Neural cell (in vitro differentiated cells): ENCODE results near the gene CRB3. TPM values are rescaled to one million over a fixed set of nuclear protein-coding genes. Genes with fewer than 3 reads are reported as not detected.

Experiments used
- H2AFZ ChIP-seq: fragments of 200-600, 300-800 bp; sonication (generic), shearing (Covaris generic); 2 replicates; pipeline ENCODE4 v1.6.0; 2014; ENCODE audit warnings: low read depth, mild to moderate bottlenecking, antibody characterized with exemption, low read length, moderate library complexity
- H3F3A ChIP-seq: fragments of 200-600 bp; shearing (Covaris generic); 2 replicates; pipeline ENCODE4 v1.6.1; 2016; ENCODE audit warnings: mild to moderate bottlenecking, moderate library complexity, mixed read lengths, antibody characterized with exemption, low read length; ENCODE audit not compliant: insufficient read depth, poor library complexity, severe bottlenecking
- H3K27ac ChIP-seq: fragments of 200-600, 300-800 bp; sonication (generic), shearing (Covaris generic); 2 replicates; pipeline ENCODE4 v1.5.1; 2014; ENCODE audit warnings: mild to moderate bottlenecking, low read length, moderate library complexity
- H3K27me3 ChIP-seq: fragments of 300-800, 200-600 bp; sonication (generic), shearing (Covaris generic); 2 replicates; pipeline ENCODE4 v1.6.0; 2014; ENCODE audit warnings: mild to moderate bottlenecking, low read depth, low read length, moderate library complexity; ENCODE audit not compliant: insufficient read depth
- H3K36me3 ChIP-seq: fragments of 300-800, 200-600 bp; sonication (generic), shearing (Covaris generic); 2 replicates; pipeline ENCODE4 v1.5.1; 2014; ENCODE audit warnings: mild to moderate bottlenecking, antibody characterized with exemption, low read length, moderate library complexity; ENCODE audit not compliant: insufficient read depth
- H3K4me2 ChIP-seq: fragments of 300-800, 200-600 bp; sonication (generic), shearing (Covaris generic); 2 replicates; pipeline ENCODE4 v1.6.0; 2014; ENCODE audit warnings: mild to moderate bottlenecking, low read length
- H3K4me3 ChIP-seq: fragments of 300-800, 200-600 bp; sonication (generic), shearing (Covaris generic); 2 replicates; pipeline ENCODE4 v1.5.1; 2014; ENCODE audit warnings: mild to moderate bottlenecking, low read length, moderate library complexity
- H3K79me2 ChIP-seq: fragments of 200-600 bp; shearing (Covaris generic); replicated peaks from 2 replicates; pipeline ENCODE4 v1.6.0; 2014; ENCODE audit warnings: mild to moderate bottlenecking, low read length, moderate library complexity; ENCODE audit not compliant: insufficient read depth
- H3K9ac ChIP-seq: fragments of 300-800, 200-600 bp; sonication (generic), shearing (Covaris generic); 2 replicates; pipeline ENCODE4 v1.6.1; 2016; ENCODE audit warnings: mild to moderate bottlenecking, low read length, mixed read lengths
- H3K9me2 ChIP-seq: fragments of 200-600 bp; shearing (Covaris generic); 2 replicates; pipeline ENCODE4 v1.6.1; 2016; ENCODE audit warnings: mild to moderate bottlenecking, low read length, mixed read lengths; ENCODE audit not compliant: insufficient read depth
- H3K9me3 ChIP-seq: fragments of 200-600, 300-800 bp; sonication (generic), shearing (Covaris generic); 2 replicates; pipeline ENCODE4 v1.6.1; 2016; ENCODE audit warnings: mild to moderate bottlenecking, mixed run types, low read length, moderate library complexity, mixed read lengths
- H4K20me1 ChIP-seq: fragments of 200-600 bp; shearing (Covaris generic); 2 replicates; pipeline ENCODE4 v1.6.1; 2016; ENCODE audit warnings: mild to moderate bottlenecking, mixed run types; ENCODE audit not compliant: insufficient read depth
- CTCF ChIP-seq: fragments of 450-650 bp; IDR thresholded peaks from 2 replicates; pipeline ENCODE4 v1.5.1; 2014; ENCODE audit warnings: antibody characterized with exemption, mild to moderate bottlenecking, moderate library complexity; ENCODE audit not compliant: poor library complexity, severe bottlenecking
- EP300 ChIP-seq: fragments of 450-650 bp; conservative IDR thresholded peaks from 2 replicates; pipeline ENCODE4 v1.6.1; 2014; ENCODE audit warnings: antibody characterized with exemption, mild to moderate bottlenecking, moderate library complexity; ENCODE audit not compliant: poor library complexity, severe bottlenecking
- EZH2 ChIP-seq: fragments of 200-600, 300-800 bp; shearing (Covaris generic), sonication (generic); IDR thresholded peaks from 2 replicates; pipeline ENCODE4 v1.6.1; 2014; ENCODE audit warnings: antibody characterized with exemption, low read length, borderline replicate concordance, mild to moderate bottlenecking; ENCODE audit not compliant: insufficient read depth, poor library complexity, severe bottlenecking
- MXI1 ChIP-seq: fragments of 450-650 bp; conservative IDR thresholded peaks from 2 replicates; pipeline ENCODE4 v1.6.1; 2014; ENCODE audit warnings: antibody characterized with exemption, mild to moderate bottlenecking; ENCODE audit not compliant: poor library complexity, severe bottlenecking
- POLR2AphosphoS5 ChIP-seq: IDR thresholded peaks from 2 replicates; pipeline ENCODE4 v1.6.1; 2012
- RAD21 ChIP-seq: fragments of 450-650 bp; conservative IDR thresholded peaks from 2 replicates; pipeline ENCODE4 v1.6.1; 2014; ENCODE audit warnings: antibody characterized with exemption, mild to moderate bottlenecking, moderate library complexity
- SMC3 ChIP-seq: fragments of 450-650 bp; conservative IDR thresholded peaks from 2 replicates; pipeline ENCODE4 v1.6.1; 2014; ENCODE audit warnings: antibody characterized with exemption, mild to moderate bottlenecking, moderate library complexity; ENCODE audit not compliant: poor library complexity
- TAF1 ChIP-seq: IDR thresholded peaks from 2 replicates; pipeline ENCODE4 v1.6.1; 2012; ENCODE audit warnings: low read depth
- polyA plus RNA-seq: library from polyadenylated mRNA; depleted of rRNA; stranded (reverse); fragments of >200 nt; gene quantifications from 2 replicates; pipeline ENCODE4 v1.2.3, GENCODE V29; 2014
- TF ChIP-seq, protein P1 (sequence below): IDR thresholded peaks from 2 replicates; pipeline ENCODE4 v1.6.1; 2012; ENCODE audit warnings: borderline replicate concordance

CRB3 gene
- polyA plus RNA-seq, 1 donor from 2014 or later = 0.43 TPM

DNA sequence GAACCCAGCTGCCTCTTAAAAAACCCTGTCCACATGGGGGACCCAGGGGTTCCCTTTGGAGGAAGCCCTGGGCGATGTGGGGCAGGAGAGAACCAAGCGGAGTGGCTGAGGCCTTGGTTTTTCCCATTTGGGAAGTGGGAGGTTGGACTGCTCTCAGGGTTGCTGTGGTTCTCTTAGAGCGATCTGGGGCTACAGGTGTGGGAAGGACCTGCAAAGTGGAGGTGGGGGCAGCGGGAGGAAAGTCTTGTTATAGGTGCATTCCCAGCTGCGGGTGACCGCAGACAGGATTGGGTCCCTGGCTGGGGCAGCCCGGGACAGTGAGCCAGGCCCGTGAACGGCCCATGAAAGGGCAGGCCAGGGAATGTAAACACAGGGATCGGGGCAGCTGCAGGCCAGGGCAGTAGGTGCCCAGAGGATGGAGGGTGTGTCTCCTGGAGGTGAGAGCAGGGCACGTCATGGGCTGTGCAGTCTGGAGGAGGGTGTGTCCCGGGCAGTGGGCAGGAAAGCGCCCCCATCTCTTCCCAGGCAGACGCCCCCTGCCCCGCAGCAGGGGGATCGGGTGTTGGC is 5.3 kb upstream of the CRB3 start:
- peaks cover 19% of the 10 kb centered on the region for H3K36me3 ChIP-seq
- peak overlapping the region; percentile 67 for H3K9ac ChIP-seq
- no peaks in the 10 kb centered on the region for H3K9me2 ChIP-seq
- TF ChIP-seq POLR2AphosphoS5 (no peak), EZH2 (no peak), TAF1 (no peak), CTCF (no peak), EP300 (no peak), SMC3 (no peak), RAD21 (no peak), MXI1 (no peak)
- TF ChIP-seq, protein P1, sequence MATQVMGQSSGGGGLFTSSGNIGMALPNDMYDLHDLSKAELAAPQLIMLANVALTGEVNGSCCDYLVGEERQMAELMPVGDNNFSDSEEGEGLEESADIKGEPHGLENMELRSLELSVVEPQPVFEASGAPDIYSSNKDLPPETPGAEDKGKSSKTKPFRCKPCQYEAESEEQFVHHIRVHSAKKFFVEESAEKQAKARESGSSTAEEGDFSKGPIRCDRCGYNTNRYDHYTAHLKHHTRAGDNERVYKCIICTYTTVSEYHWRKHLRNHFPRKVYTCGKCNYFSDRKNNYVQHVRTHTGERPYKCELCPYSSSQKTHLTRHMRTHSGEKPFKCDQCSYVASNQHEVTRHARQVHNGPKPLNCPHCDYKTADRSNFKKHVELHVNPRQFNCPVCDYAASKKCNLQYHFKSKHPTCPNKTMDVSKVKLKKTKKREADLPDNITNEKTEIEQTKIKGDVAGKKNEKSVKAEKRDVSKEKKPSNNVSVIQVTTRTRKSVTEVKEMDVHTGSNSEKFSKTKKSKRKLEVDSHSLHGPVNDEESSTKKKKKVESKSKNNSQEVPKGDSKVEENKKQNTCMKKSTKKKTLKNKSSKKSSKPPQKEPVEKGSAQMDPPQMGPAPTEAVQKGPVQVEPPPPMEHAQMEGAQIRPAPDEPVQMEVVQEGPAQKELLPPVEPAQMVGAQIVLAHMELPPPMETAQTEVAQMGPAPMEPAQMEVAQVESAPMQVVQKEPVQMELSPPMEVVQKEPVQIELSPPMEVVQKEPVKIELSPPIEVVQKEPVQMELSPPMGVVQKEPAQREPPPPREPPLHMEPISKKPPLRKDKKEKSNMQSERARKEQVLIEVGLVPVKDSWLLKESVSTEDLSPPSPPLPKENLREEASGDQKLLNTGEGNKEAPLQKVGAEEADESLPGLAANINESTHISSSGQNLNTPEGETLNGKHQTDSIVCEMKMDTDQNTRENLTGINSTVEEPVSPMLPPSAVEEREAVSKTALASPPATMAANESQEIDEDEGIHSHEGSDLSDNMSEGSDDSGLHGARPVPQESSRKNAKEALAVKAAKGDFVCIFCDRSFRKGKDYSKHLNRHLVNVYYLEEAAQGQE = no peak
- no peak overlapping the region for H3K27ac ChIP-seq
- H3K9me3 ChIP-seq = peaks cover 8% of the 10 kb centered on the region
- no peaks in the 10 kb centered on the region for H3F3A ChIP-seq
- H3K4me2 ChIP-seq = peak overlapping the region; percentile 62
- H2AFZ ChIP-seq = peak overlapping the region; percentile 8
- H3K4me3 ChIP-seq = peak overlapping the region; percentile 90
- H4K20me1 ChIP-seq = no peaks in the 10 kb centered on the region
- peaks cover 18% of the 10 kb centered on the region for H3K27me3 ChIP-seq
- no peaks in the 10 kb centered on the region for H3K79me2 ChIP-seq

DNA sequence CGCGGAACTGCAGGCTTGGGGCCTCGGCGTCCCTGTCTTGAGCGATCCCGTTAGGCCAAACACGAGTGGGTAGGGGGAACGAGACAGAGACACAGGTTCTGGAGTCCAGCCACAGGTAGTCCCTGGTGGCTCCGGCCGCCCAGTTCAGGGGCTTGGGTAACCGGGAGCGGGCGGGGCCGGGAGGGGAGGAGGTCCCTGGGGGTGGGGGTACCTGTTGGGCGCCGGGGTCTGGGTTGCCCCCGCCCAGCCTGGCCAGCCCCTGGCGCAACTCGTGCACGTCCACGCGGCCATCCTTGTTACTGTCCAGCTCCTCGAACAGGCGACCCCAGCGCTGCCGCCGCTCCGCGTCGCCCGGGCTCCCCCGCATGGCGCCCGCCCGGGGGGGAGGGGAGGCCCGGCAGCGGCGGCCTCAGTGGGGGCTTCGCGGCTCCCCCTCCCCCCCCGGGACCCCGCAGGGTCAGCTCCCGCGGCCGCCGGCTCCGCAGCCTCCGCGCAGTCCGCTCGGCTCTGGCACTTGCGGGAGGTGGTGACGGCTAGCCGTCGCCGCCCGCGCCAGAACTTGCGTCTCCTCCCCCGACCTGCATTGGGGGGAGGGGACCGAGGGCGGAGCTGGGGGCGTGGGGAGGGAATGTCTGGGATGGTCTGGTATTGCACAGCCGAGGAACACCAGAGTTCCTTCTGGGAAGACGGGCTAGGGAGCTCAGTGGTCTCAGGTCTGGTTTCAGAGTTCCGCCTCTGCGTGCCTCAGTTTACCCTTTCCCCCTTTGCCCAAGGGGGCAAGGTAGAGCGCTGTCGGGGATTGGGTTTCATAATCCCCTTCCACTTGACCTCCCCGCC is 4.6 kb upstream of the CRB3 start, which contains the start of gene SLC25A23:
Gene SLC25A23 (minus strand): TSS at position 531 of the 837 bp plus-strand sequence. CDS start 164 bp downstream, at position 367.
- Histone ChIP-seq H3K4me2 (peak within 1 kb of the TSS; percentile 78), H3K9ac (peak within 1 kb of the TSS; percentile 67), H3K4me3 (peak within 1 kb of the TSS; percentile 90), H2AFZ (peak within 1 kb of the TSS; percentile 57), H3K27me3 (peaks cover 25% of the 10 kb centered on the region), H3F3A (no peaks in the 10 kb centered on the region), H3K9me2 (no peaks in the 10 kb centered on the region), H3K27ac (peak within 1 kb of the TSS; percentile 70), H4K20me1 (no peaks in the 10 kb centered on the region), H3K36me3 (peaks cover 12% of the 10 kb centered on the region), H3K9me3 (peaks cover under 1% of the 10 kb centered on the region), H3K79me2 (no peaks in the 10 kb centered on the region)
- peak; percentile 64 for TF ChIP-seq MXI1
- no peak for TF ChIP-seq POLR2AphosphoS5
- TF ChIP-seq, protein P1 = peak; percentile 76
